ENCODE measurements around the gene PPM1D.

DNA sequence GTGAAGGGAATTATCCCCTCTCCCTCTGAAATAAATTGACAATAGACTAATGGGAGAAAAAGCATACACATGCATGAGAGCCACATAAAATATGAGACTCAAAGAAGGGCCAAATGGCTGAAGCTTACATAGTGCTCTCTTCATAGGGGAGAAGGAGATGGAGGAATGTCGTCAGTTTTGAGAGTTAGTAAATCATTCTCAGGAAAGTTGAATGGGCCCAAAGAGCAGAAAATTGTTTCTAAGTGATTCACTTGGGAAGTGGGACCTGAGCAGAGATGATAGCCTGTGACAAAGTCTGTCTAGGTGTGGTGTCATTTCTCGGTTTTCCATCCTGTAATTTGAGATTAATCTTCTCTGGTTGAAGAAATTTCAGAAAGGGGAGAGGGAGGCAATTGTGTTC is 112.7 kb downstream of the PPM1D start:
- TF ChIP-seq, protein P1, sequence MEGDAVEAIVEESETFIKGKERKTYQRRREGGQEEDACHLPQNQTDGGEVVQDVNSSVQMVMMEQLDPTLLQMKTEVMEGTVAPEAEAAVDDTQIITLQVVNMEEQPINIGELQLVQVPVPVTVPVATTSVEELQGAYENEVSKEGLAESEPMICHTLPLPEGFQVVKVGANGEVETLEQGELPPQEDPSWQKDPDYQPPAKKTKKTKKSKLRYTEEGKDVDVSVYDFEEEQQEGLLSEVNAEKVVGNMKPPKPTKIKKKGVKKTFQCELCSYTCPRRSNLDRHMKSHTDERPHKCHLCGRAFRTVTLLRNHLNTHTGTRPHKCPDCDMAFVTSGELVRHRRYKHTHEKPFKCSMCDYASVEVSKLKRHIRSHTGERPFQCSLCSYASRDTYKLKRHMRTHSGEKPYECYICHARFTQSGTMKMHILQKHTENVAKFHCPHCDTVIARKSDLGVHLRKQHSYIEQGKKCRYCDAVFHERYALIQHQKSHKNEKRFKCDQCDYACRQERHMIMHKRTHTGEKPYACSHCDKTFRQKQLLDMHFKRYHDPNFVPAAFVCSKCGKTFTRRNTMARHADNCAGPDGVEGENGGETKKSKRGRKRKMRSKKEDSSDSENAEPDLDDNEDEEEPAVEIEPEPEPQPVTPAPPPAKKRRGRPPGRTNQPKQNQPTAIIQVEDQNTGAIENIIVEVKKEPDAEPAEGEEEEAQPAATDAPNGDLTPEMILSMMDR (IDR thresholded peaks at IDR 0.05) = no peak
- TF ChIP-seq ZFX (IDR thresholded peaks at IDR 0.05; ENCODE audit: borderline replicate concordance) = no peak

Data from 22Rv1 (cell line).